Heart right ventricle (tissue), 16 donors: ENCODE data around the gene AHNAK2. TPM values are rescaled to one million over a fixed set of nuclear protein-coding genes. Genes with fewer than 3 reads are reported as not detected.

Experiments
- ATAC-seq, 8 donors: fragments of 200-7000 bp; cut with Tn5 transposase; one replicate each; pipeline ENCODE4 v1.9.1; 2020; ENCODE audit warnings: mild to moderate bottlenecking in 8 of 8, moderate library complexity in 8 of 8, moderate number of reproducible peaks in 1 of 8
- DNase-seq, 2 donors: peaks; one replicate each; pipeline ENCODE4 v3.0.0-alpha.2; 2020
- H3K27ac ChIP-seq, 10 donors: fragments of 200-600 bp; sonication (generic) in 2 of 10; one replicate each; pipeline versions ENCODE4 v1.5.0 to v1.8.0; 2020 to 2022; ENCODE audit warnings: mild to moderate bottlenecking in 3 of 10
- H3K27me3 ChIP-seq, 7 donors: fragments of 200-600 bp; one replicate each; pipeline ENCODE4 v1.8.0; 2021 to 2022; ENCODE audit warnings: mild to moderate bottlenecking in 2 of 7
- H3K36me3 ChIP-seq, 9 donors: fragments of 200-600 bp; sonication (generic) in 1 of 9; one replicate each; pipeline versions ENCODE4 v1.5.0 to v1.8.0; 2020 to 2022; ENCODE audit warnings: mild to moderate bottlenecking in 2 of 9
- H3K4me1 ChIP-seq, 9 donors: fragments of 200-600 bp; sonication (generic) in 1 of 9; one replicate each; pipeline versions ENCODE4 v1.5.0 to v1.8.0; 2020 to 2022; ENCODE audit warnings: mild to moderate bottlenecking in 4 of 9
- H3K4me3 ChIP-seq, 10 donors: fragments of 200-600 bp; sonication (generic) in 2 of 10; one replicate each; pipeline versions ENCODE4 v1.5.0 to v1.8.0; 2020 to 2022; ENCODE audit warnings: mild to moderate bottlenecking in 7 of 10, moderate library complexity in 2 of 10
- H3K9me3 ChIP-seq, 11 donors: fragments of 200-600 bp in 10 of 11; sonication (generic) in 2 of 11; one replicate each; pipeline versions ENCODE4 v1.5.0 to v1.8.0; 2013 to 2022; ENCODE audit warnings: mild to moderate bottlenecking in 2 of 11, control low read depth in 1 of 11, moderate library complexity in 1 of 11
- WGBS, 2 donors: extraction: QIAGEN DNeasy Blood & Tissue Kit; methylation state at CpG; one replicate each; pipeline ENCODE4 v1.1.7; 2013; ENCODE audit warnings: inconsistent platforms in 1 of 2; 5-methylcytosine and 5-hydroxymethylcytosine counted together
- intact Hi-C, 10 donors: fragments of 100-400 bp; cut with DNase I; formaldehyde crosslinking; loops; one replicate each; pipeline versions ENCODE4 v1.11.1 to v1.14.2; 2022
- polyA plus RNA-seq, 2 donors: library from polyadenylated mRNA; stranded (reverse); fragments of 200-250 nt; gene quantifications; one replicate each; pipeline ENCODE4 v1.2.3, GENCODE V29; 2013
- total RNA-seq, 10 donors: library from RNA; stranded (reverse); fragmentation: NEBNext Ultra II Directional in 3 of 10; extraction: Animal tissue kit (Norgen Biotek cat#: 25700) in 3 of 10; gene quantifications; one replicate each; pipeline versions ENCODE4 v1.2.1 to v1.2.4, GENCODE V29; 2021 to 2023
- TF ChIP-seq, protein P1 (sequence below), 9 donors: fragments of 200-600 bp; sonication (generic) in 2 of 9; IDR thresholded peaks; one replicate each; pipeline versions ENCODE4 v1.5.0 to v1.8.0; 2021 to 2022; ENCODE audit warnings: antibody characterized with exemption in 9 of 9, mild to moderate bottlenecking in 5 of 9, moderate library complexity in 1 of 9
- donor health status: Arrhythmogenic right ventricular cardiomyopathy.
- donor health status: ischemic (EF 13 %, LVEDD 7.1; RV severe dilation, severe dysfunction).
- donor health status: healthy with polysubstance abuse.
- donor health status: DM: no; HTN: yes; CAD: no.
- donor health status: DM: no; HTN: no; CAD: no.
- donor health status: ischemic (EF 25% LVEDD 6.9; RV normal size, moderate dysfunction).
- donor health status: ischemic (EF 25% LVEDD 5.7; RV mildly dilated, moderate dysfunction).
- donor health status: healthy.
- donor health status: DM: yes; HTN: yes; CAD: no.
- donor health status: Ischemic cardiomyopathy.
- donor health status: ischemic (EF 35%, LVEDD 5.7; RV mildly dilated, moderate dysfunction).
- donor health status: nonischemic (EF 11% LVEDD 7.7; RV severe dilation, severe dysfunction).
- donor health status: DM: yes; HTN: yes; CAD: no.
- donor health status: PGD.
- donor health status: ischemic (EF 29% LVEDD 5.4; RV normal size, mild dysfunction).
- donor health status: nonischemic (EF 23%, LVEDD 6.1; RV moderate dilation, normal function).

The AHNAK2 gene
- total and polyA plus RNA-seq, 12 donors = 1.1 to 29.5 (median 3.1) TPM

DNA sequence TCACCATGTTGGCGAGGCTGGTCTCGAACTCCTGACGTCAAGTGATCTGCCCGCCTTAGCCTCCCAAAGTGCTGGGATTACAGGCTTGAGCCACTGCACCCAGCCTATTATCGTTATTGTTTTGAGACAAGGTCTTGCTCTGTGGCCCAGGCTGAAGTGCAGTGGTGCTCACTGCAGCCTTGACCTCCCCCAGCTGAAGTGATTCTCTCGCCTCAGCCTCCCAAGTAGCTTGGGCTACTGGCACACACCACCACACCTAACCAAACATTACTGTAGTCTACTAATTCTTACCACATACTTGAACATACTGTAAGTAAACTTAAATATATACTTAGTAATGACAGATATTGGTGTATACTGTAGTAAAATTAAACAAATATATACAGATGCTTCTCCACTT, 47.3 kb upstream of the AHNAK2 start:
- ATAC-seq = no peak
- Histone ChIP-seq H3K9me3 (no peaks in the 10 kb centered on the region), H3K4me3 (no peak overlapping the region), H3K36me3 (no peaks in the 10 kb centered on the region), H3K27ac (peak overlapping the region in 2 of 10 donors; percentile 53 to 77), H3K27me3 (peaks cover 0 to 3% (median 0%) of the 10 kb centered on the region in 7 donors), H3K4me1 (peaks cover 3 to 64% (median 11%) of the 10 kb centered on the region in 9 donors)
- WGBS, 2 donors = 97% methylated on average over 6 of the region's 6 CpGs
- intact Hi-C loops = no loop called here
- TF ChIP-seq, protein P1, sequence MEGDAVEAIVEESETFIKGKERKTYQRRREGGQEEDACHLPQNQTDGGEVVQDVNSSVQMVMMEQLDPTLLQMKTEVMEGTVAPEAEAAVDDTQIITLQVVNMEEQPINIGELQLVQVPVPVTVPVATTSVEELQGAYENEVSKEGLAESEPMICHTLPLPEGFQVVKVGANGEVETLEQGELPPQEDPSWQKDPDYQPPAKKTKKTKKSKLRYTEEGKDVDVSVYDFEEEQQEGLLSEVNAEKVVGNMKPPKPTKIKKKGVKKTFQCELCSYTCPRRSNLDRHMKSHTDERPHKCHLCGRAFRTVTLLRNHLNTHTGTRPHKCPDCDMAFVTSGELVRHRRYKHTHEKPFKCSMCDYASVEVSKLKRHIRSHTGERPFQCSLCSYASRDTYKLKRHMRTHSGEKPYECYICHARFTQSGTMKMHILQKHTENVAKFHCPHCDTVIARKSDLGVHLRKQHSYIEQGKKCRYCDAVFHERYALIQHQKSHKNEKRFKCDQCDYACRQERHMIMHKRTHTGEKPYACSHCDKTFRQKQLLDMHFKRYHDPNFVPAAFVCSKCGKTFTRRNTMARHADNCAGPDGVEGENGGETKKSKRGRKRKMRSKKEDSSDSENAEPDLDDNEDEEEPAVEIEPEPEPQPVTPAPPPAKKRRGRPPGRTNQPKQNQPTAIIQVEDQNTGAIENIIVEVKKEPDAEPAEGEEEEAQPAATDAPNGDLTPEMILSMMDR (IDR thresholded peaks at IDR 0.05) = no peak
- DNase-seq = no peak

DNA sequence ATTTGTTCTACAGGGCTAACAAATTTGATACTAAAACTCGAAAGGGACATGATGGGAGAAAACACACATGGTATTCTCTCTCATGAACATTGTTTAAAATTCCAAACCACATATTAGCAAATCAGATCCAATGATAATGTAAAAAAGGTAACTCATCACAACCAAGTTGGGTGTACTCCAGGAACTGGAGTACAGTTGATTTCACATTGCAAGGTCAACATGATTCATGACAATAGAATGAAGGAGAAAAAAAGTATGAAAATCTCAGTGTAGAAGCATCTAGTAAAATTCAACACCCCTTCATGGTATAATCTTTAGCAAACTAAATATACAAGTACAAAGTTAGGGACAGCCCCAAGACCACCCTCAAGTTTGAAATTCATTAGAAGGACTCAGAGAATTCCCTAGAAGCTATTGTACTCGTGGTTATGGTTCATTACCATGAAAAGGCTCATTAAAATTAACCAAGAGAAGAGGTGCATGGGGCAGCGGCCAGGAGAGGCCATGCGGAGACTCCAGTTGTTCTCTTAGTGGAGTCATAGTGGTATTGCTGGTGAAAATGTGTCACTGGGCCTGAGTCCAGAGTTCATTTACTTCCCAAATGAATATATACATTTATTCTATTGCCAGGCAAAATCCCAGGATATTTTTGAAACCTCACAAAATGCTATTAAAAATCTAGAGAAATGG, 45.8 kb upstream of the AHNAK2 start:
- TF ChIP-seq, protein P1 (IDR thresholded peaks at IDR 0.05) = no peak
- no peak for ATAC-seq
- H3K27ac ChIP-seq = peak overlapping the region in 1 of 10 donors; percentile 77
- 72 to 76% methylated on average over 4 of the region's 4 CpGs for whole genome bisulfite sequencing, 2 donors
- H3K9me3 ChIP-seq = no peaks in the 10 kb centered on the region
- H3K36me3 ChIP-seq = no peaks in the 10 kb centered on the region
- no peaks in the 10 kb centered on the region for H3K27me3 ChIP-seq
- H3K4me3 ChIP-seq = no peak overlapping the region
- DNase-seq = no peak
- peaks cover 5 to 78% (median 25%) of the 10 kb centered on the region in 9 donors for H3K4me1 ChIP-seq
- intact Hi-C loops = loop anchor here in 3 of 10 donors (5.0 kb wide), 3 partner anchors 37 to 47 kb away; partner anchors contain the start of genes AHNAK2 (in 1 of the 3) and CLBA1 (in 1 of the 3)

DNA sequence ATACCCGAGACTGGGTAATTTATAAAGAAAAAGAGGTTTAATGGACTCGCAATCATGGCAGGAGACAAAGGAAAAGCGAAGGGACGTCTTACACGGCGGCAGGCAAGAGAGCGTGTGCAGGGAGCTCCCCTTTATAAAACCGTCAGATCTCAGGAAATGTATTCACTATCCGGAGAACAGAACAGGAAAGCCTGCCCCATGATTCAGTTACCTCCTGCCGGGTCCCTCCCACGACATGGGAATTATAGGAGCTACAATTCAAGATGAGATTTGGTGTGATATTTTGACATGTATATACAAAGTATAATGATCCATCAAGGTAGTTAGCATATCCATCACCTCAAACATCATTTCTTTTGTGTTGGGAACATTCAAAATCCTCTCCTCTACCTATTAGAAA, 45.0 kb upstream of the AHNAK2 start:
- H3K9me3 ChIP-seq = no peaks in the 10 kb centered on the region
- ATAC-seq (no peak), DNase-seq (no peak)
- intact Hi-C loops = loop anchor here in 3 of 10 donors (5.0 kb wide), 3 partner anchors 36 to 46 kb away; partner anchors contain the start of genes AHNAK2 (in 1 of the 3) and CLBA1 (in 1 of the 3)
- no peak overlapping the region for H3K4me3 ChIP-seq
- WGBS, 2 donors = 55 to 71% methylated on average over 11 of the region's 11 CpGs
- TF ChIP-seq, protein P1 (IDR thresholded peaks at IDR 0.05) = no peak
- H3K36me3 ChIP-seq = peaks cover 0 to under 1% (median 0%) of the 10 kb centered on the region in 9 donors
- H3K4me1 ChIP-seq = peaks cover 5 to 85% (median 30%) of the 10 kb centered on the region in 9 donors
- no peak overlapping the region for H3K27ac ChIP-seq
- no peaks in the 10 kb centered on the region for H3K27me3 ChIP-seq

DNA sequence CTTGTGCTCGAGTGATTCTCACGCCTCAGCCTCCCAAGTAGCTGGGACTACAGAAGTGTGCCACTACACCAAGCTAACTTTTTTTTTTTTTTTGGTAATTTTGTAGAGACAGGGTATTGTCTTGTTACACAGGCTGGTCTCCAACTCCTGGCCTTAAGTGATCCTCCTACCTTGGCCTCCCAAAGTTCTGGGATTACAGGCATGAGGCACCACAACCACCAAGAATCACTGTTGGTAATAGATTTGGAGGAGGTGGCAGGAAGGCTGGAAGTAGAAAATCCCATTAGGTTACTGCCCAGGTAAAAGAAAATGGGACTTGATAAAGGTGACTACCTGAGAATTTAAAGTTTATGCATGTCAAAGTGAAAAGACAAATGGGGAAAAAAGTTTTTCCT, 44.1 kb upstream of the AHNAK2 start:
- ATAC-seq = no peak
- intact Hi-C loops = loop anchor here in 3 of 10 donors (5.0 kb wide), 3 partner anchors 35 to 45 kb away; partner anchors contain the start of genes AHNAK2 (in 1 of the 3) and CLBA1 (in 1 of the 3)
- no peaks in the 10 kb centered on the region for H3K27me3 ChIP-seq
- peak overlapping the region in 2 of 10 donors; percentile 67 to 80 for H3K4me3 ChIP-seq
- no peak overlapping the region for H3K27ac ChIP-seq
- peaks cover 5 to 85% (median 30%) of the 10 kb centered on the region in 9 donors for H3K4me1 ChIP-seq
- WGBS, 2 donors = 72 to 81% methylated on average over 2 of the region's 2 CpGs
- peaks cover 0 to 4% (median 0%) of the 10 kb centered on the region in 9 donors for H3K36me3 ChIP-seq
- TF ChIP-seq, protein P1 (IDR thresholded peaks at IDR 0.05) = no peak
- H3K9me3 ChIP-seq = no peaks in the 10 kb centered on the region
- no peak for DNase-seq
